Ovary (tissue), 9 donors: ENCODE data around the gene ANKRD2. TPM values are rescaled to one million over a fixed set of nuclear protein-coding genes. Genes with fewer than 3 reads are reported as not detected.

Experiments
- DNase-seq, 5 donors: peaks; one replicate each; pipeline ENCODE4 v3.0.0-alpha.2; 2019 to 2020
- H3K27ac ChIP-seq, 2 donors: fragments of 200-600 bp; one replicate each; pipeline versions ENCODE4 v1.5.1 to v1.8.0; 2019 to 2022
- H3K27me3 ChIP-seq: fragments of 200-600 bp; one replicate; pipeline ENCODE4 v1.8.0; 2022
- H3K36me3 ChIP-seq: fragments of 200-600 bp; sonication (generic); one replicate; pipeline ENCODE4 v1.5.1; 2019
- H3K4me1 ChIP-seq: one replicate; pipeline ENCODE4 v1.8.1; 2013; ENCODE audit warnings: mild to moderate bottlenecking, moderate library complexity; ENCODE audit not compliant: insufficient read depth
- H3K4me3 ChIP-seq: fragments of 200-600 bp; sonication (generic); one replicate; pipeline ENCODE4 v1.5.1; 2017
- H3K9me3 ChIP-seq, 2 donors: fragments of 200-600 bp in 1 of 2; sonication (generic) in 1 of 2; one replicate each; pipeline versions ENCODE4 v1.5.1 to v1.8.1; 2013 to 2019; ENCODE audit warnings: mild to moderate bottlenecking in 1 of 2, moderate library complexity in 1 of 2
- EP300 ChIP-seq: sonication (generic); formaldehyde crosslinking; IDR thresholded peaks from one replicate; pipeline ENCODE4 v1.6.1; 2017; ENCODE audit warnings: antibody characterized with exemption
- POLR2A ChIP-seq: fragments of 450-650 bp; IDR thresholded peaks from one replicate; pipeline ENCODE4 v1.6.1; 2017; ENCODE audit warnings: antibody characterized with exemption, mild to moderate bottlenecking, moderate library complexity
- WGBS, 3 donors: extraction: QIAGEN DNeasy Blood & Tissue Kit in 1 of 3; methylation state at CpG; one replicate each; pipeline versions ENCODE4 v1.1.5 to v1.1.7; 2013 to 2017; 5-methylcytosine and 5-hydroxymethylcytosine counted together
- intact Hi-C, 4 donors: fragments of 100-400 bp; cut with DNase I; formaldehyde crosslinking; loops; one replicate each; pipeline versions ENCODE4 v1.11.0 to v1.15.1; 2022 to 2023
- polyA plus RNA-seq, 2 donors: library from polyadenylated mRNA; stranded (reverse); fragments of 200-250 nt in 1 of 2; fragments of 350-450 nt in 1 of 2; fragmentation: Illumina TruSeq in 1 of 2; extraction: RNeasy Lipid Tissue Mini Kit (QIAGEN cat#74804) in 1 of 2; gene quantifications; one replicate each; pipeline ENCODE4 v1.2.3, GENCODE V29; 2013 to 2014
- total RNA-seq, 7 donors: library from RNA; depleted of rRNA in 2 of 7; stranded (reverse); fragments of >200 nt in 2 of 7; fragmentation: NEBNext Ultra II Directional in 3 of 7; extraction: Animal tissue kit (Norgen Biotek cat#: 25700) in 3 of 7; gene quantifications; one replicate each; pipeline versions ENCODE4 v1.1.0 to v1.2.4, GENCODE V29; 2016 to 2023
- TF ChIP-seq, protein P1 (sequence below), 3 donors: fragments of 450-650 bp in 2 of 3; fragments of 200-600 bp in 1 of 3; IDR thresholded peaks; one replicate each; pipeline versions ENCODE4 v1.5.1 to v1.8.0; 2016 to 2022; ENCODE audit warnings: antibody characterized with exemption in 3 of 3, mild to moderate bottlenecking in 1 of 3
- donor health status: DM: no; HTN: no; CAD: no; lungs with moderate emphysema.
- donor health status: DM: no; HTN: no; CAD: no.
- donor health status: Bipolar disorder and iron deficiency.
- donor health status: DM: yes; HTN: yes; CAD: no.
- donor health status: DM: no; HTN: no; CAD: no.
- donor health status: DM: yes; HTN: yes; CAD: no.

Gene ANKRD2
- total and polyA plus RNA-seq, 9 donors: 0.11 to 0.46 (median 0.37) TPM; not detected in 4

DNA sequence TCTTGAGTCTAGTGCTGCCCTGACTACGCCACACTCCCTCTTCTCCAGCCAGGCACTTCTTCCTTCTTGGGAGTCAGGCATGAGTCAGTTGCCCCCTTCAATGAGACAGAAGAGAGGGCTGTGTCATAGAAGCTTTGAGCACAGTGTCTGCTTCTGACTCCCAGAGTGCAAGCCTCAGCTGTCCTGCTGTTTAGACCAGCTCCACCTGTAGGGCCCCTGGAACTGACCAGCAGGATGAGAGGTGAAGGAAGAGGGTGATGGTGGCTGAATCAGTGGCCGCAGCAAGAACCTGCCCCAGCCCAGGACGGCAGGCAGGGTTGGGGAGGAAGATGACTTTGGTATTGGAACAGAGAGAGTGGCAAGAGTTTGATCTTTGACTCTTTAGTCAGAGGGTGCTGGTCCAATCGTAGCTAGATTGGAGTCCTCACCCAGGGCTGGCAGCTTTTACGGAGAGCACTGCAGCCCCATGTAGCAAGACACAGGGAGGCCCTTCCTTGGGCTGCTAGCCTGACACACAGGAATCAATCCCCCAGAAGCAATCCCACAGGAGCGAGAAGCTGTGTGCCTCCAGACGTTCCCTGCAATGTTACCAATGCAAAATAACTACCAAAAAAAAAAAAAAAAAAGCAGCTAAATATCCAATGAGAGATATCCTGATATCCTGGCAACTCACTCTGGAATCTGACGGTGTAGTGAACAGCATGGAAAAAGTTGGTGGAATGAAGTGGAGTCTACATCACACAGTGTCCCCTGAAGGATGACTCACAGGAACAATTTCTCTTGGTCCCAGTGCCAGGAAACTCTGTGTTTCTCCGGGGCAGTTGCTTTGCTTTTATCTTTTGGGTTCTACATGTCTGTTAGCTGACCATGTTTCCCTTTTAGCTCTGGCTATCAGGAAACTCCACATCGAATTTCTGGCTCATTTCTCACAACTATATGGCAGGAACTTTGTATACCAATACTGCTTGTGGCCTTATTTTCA is 23.8 kb downstream of the ANKRD2 start:
- intact Hi-C loops: no loop called here
- no peaks in the 10 kb centered on the region for H3K9me3 ChIP-seq
- no peaks in the 10 kb centered on the region for H3K27me3 ChIP-seq
- H3K27ac ChIP-seq: no peak overlapping the region
- no peak overlapping the region for H3K4me3 ChIP-seq
- peaks cover 2% of the 10 kb centered on the region for H3K4me1 ChIP-seq
- peak in 2 of 5 donors; percentile 32 to 58 for DNase-seq
- no peaks in the 10 kb centered on the region for H3K36me3 ChIP-seq
- 25 to 34% (median 33%) methylated on average over 10 of the region's 10 CpGs for WGBS, 3 donors
- TF ChIP-seq, protein P1, sequence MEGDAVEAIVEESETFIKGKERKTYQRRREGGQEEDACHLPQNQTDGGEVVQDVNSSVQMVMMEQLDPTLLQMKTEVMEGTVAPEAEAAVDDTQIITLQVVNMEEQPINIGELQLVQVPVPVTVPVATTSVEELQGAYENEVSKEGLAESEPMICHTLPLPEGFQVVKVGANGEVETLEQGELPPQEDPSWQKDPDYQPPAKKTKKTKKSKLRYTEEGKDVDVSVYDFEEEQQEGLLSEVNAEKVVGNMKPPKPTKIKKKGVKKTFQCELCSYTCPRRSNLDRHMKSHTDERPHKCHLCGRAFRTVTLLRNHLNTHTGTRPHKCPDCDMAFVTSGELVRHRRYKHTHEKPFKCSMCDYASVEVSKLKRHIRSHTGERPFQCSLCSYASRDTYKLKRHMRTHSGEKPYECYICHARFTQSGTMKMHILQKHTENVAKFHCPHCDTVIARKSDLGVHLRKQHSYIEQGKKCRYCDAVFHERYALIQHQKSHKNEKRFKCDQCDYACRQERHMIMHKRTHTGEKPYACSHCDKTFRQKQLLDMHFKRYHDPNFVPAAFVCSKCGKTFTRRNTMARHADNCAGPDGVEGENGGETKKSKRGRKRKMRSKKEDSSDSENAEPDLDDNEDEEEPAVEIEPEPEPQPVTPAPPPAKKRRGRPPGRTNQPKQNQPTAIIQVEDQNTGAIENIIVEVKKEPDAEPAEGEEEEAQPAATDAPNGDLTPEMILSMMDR (IDR thresholded peaks at IDR 0.05): no peak
- TF ChIP-seq EP300: peak; percentile 72

DNA sequence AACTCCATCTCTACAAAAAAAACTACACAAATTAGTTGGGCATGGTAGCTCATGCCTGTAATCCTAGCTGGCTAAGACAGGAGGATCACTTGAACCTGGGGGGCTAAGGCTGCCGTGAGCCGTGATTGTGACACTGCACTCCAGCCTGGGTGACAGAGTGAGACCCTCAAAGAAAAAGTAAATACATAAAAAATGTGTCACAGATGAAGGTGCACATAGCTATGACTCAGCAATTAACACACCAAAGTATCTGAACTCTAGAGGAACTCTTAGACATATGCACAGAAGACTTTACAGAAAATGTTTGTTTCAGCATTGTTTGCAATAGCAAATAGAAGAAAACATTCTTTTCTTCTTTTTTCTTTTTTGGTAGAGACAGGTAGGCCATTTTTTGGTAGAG is 25.2 kb downstream of the ANKRD2 start:
- no peak overlapping the region for H3K27ac ChIP-seq
- no peaks in the 10 kb centered on the region for H3K9me3 ChIP-seq
- H3K27me3 ChIP-seq: no peaks in the 10 kb centered on the region
- no peak overlapping the region for H3K4me3 ChIP-seq
- DNase-seq: no peak
- H3K36me3 ChIP-seq: no peaks in the 10 kb centered on the region
- peaks cover 2% of the 10 kb centered on the region for H3K4me1 ChIP-seq
- 95 to 98% (median 98%) methylated on average over 2 of the region's 2 CpGs for WGBS, 3 donors
- TF ChIP-seq POLR2A (no peak), EP300 (no peak)
- TF ChIP-seq, protein P1 (IDR thresholded peaks at IDR 0.05): no peak
- intact Hi-C loops: no loop called here

DNA sequence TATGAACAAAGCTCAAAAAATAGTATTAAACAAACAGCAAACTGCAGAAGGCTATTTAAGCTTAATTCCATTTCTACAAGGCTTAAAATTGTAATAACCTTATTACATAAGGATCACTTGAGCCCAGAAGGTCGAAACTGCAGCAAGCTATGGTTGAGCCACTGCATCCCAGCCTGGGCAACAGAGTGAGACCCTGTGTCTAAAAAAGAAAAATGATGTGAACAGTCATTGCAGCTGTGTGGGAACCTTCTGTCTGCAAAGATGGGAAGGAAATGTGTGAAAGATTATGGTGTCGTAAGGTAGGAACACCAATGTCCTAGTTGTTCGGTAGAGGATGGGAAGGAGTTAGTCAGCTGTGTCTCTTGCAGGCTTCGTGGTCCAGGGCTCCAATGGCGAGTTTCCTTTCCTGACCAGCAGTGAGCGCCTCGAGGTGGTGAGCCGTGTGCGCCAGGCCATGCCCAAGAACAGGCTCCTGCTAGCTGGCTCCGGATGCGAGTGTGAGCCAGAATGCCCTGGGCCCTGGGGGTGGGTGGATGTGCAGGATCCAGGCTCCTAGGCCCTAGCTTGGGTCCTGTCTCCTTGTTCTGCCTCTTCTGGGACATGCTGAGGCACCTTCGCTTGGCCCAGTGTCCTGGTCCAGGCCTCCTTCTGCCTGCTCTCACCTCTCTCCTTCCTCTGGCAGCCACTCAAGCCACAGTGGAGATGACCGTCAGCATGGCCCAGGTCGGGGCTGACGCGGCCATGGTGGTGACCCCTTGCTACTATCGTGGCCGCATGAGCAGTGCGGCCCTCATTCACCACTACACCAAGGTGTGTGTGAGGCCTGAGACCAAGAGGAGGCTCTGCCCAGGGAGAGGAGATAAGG is 26.1 kb downstream of the ANKRD2 start:
- Histone ChIP-seq H3K4me3 (no peak overlapping the region), H3K27me3 (no peaks in the 10 kb centered on the region), H3K36me3 (no peaks in the 10 kb centered on the region), H3K27ac (no peak overlapping the region), H3K4me1 (peaks cover 2% of the 10 kb centered on the region), H3K9me3 (no peaks in the 10 kb centered on the region)
- DNase-seq: no peak
- TF ChIP-seq, protein P1 (IDR thresholded peaks at IDR 0.05): no peak
- TF ChIP-seq POLR2A (no peak), EP300 (no peak)
- 91 to 95% (median 92%) methylated on average over 19 of the region's 19 CpGs for WGBS, 3 donors
- intact Hi-C loops: no loop called here

DNA sequence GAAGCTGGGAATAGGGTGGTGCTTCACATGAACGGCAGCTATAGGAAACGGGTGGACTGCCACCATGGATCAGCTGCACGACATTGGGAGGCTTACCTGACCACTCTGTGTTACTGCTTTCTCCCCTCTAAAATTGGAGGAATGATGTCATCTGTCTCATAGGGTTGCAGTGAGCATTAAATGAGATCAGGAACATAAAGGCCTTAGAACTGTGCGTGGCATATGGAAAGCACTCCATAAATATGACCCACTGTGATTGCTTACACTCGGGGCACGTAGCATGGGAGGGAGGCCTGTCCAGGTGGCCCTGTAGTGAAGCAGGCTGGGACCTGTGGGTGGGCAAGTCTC is 26.7 kb downstream of the ANKRD2 start:
- TF ChIP-seq, protein P1 (IDR thresholded peaks at IDR 0.05): no peak
- TF ChIP-seq POLR2A (no peak), EP300 (no peak)
- no peak for DNase-seq
- no peaks in the 10 kb centered on the region for H3K27me3 ChIP-seq
- H3K27ac ChIP-seq: no peak overlapping the region
- H3K36me3 ChIP-seq: no peaks in the 10 kb centered on the region
- intact Hi-C loops: no loop called here
- no peak overlapping the region for H3K4me3 ChIP-seq
- 78 to 82% (median 81%) methylated on average over 6 of the region's 6 CpGs for WGBS, 3 donors
- H3K4me1 ChIP-seq: peaks cover 2% of the 10 kb centered on the region
- H3K9me3 ChIP-seq: no peaks in the 10 kb centered on the region
